ENCODE data around the gene ESM1.

The ESM1 gene

DNA sequence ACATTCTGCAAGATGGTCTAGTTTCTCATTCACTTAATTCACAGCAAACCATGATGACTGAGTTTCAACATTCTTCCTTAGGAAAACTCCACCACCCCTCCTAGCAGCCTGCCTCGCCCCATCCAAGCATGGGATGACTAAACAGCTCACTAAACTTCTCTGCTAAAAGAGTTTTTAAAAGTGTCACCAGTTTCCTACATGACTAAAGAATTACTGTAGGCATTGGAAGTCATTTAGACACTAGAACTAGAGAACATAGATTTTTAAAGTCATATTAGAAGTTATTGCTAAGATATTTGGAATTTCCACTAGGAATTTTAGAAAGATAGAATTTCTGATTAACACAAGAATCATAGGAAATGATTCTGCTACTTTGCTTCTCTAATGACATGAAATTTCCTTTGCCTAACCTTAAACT, 5.5 kb upstream of the ESM1 start:
- no peak for DNase-seq
- in situ Hi-C loops (cut with HindIII; ENCODE audit: low pct_ligation_motif_present, low pct_unique_long_range_greater_than_20kb, low sequenced_read_pairs): no loop called here

DNA sequence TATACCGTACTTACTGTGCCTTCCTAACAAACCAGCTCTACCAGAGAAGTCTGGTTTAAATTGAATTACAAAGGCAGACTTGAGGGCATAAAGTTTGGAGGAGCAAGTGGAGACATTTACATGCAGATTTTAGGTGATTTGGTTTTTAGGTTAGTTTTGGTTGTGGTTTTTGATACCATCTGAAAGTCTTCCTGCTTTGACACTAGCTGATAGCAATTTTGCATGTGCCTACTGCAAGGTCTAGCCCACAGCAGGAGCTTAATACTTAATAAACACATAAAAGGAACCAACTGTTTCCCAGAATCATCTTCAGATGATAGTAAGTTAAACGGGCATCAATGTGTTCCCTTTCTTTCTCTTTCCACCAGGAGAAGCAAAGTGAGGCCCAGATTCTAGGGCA, 3.4 kb upstream of the ESM1 start:
- DNase-seq: no peak
- in situ Hi-C loops (cut with HindIII; ENCODE audit: low pct_ligation_motif_present, low pct_unique_long_range_greater_than_20kb, low sequenced_read_pairs): no loop called here

DNA sequence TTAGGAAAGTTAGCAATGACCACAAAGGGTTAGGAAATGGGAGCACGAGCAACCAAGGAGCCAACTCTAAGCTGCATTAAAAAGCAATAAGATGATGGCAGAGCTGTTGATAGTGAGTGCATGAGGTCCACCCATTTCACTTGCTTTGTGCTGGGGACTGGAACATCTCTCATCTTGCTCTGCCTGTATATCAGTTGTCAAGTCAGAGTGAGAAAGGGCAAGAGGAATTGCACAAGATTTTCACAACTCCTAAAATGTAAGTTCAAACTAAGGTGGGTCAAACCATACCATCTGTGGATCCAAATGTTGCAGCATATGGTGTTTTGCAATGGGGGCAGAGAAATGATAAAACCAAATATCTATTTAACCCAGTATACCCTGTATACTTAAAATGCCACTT, 2.8 kb upstream of the ESM1 start:
- in situ Hi-C loops (cut with HindIII; ENCODE audit: low pct_ligation_motif_present, low pct_unique_long_range_greater_than_20kb, low sequenced_read_pairs): no loop called here
- DNase-seq: no peak

DNA sequence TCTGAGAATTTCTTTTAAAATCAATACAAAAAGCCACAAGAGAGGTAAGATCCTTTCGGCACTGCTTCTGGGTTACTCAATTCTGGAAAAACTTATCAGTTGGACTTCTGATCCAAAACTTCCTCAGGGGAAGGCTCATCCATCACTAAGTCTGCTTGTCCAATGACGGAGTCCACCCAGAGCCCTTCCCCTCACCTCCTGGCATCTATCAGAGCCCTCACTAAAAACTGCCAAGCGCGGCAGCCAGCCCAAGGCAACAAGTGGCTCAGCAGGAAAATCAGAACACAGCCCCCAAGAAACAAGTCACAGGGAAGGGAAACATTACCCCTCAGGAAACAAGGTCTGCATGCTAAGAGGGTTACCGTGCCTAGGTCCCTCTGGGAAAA, 869 bp upstream of the ESM1 start:
- no peak for DNase-seq
- in situ Hi-C loops (cut with HindIII; ENCODE audit: low pct_ligation_motif_present, low pct_unique_long_range_greater_than_20kb, low sequenced_read_pairs): no loop called here

DNA sequence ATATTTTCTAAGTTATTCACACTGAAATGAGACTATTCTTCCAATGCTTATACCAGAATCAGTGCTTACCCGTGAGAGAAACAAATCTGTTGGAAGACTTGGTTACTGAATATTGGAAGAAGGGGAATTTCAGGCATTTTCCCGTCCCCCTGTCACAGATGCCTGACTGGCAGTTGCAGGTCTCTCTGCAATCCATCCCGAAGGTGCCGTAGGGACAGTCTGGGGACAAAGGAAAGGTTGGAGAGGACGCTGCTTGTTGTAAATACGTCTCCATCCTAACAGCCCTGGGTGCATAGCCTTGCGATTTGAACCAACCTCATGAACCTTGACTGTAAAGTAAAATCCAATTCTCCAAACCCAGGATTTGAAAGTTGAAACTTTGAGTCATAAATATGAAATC, 3.5 kb downstream of the ESM1 start:
- no peak for DNase-seq
- in situ Hi-C loops (cut with HindIII; ENCODE audit: low pct_ligation_motif_present, low pct_unique_long_range_greater_than_20kb, low sequenced_read_pairs): no loop called here

DNA sequence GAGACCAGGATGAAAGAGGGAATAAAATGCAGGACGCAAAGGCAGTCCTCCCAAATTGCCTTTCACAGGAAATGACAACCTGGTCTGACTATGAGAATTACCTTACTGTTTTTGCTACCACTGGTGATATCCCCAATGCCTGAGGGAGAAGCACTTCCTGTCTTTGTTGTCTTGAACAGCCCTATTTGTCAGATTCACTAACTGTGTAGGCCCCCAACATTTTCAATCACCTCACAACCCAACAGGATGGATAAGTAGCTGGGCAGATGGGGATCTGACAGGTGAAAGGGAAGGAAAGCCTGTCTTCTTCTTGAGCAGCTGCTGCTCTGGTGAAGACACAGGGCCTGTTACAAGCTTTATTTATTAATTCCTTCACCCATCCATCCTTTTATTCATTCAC, 9.7 kb downstream of the ESM1 start:
- DNase-seq: no peak
- in situ Hi-C loops (cut with HindIII; ENCODE audit: low pct_ligation_motif_present, low pct_unique_long_range_greater_than_20kb, low sequenced_read_pairs): no loop called here

DNA sequence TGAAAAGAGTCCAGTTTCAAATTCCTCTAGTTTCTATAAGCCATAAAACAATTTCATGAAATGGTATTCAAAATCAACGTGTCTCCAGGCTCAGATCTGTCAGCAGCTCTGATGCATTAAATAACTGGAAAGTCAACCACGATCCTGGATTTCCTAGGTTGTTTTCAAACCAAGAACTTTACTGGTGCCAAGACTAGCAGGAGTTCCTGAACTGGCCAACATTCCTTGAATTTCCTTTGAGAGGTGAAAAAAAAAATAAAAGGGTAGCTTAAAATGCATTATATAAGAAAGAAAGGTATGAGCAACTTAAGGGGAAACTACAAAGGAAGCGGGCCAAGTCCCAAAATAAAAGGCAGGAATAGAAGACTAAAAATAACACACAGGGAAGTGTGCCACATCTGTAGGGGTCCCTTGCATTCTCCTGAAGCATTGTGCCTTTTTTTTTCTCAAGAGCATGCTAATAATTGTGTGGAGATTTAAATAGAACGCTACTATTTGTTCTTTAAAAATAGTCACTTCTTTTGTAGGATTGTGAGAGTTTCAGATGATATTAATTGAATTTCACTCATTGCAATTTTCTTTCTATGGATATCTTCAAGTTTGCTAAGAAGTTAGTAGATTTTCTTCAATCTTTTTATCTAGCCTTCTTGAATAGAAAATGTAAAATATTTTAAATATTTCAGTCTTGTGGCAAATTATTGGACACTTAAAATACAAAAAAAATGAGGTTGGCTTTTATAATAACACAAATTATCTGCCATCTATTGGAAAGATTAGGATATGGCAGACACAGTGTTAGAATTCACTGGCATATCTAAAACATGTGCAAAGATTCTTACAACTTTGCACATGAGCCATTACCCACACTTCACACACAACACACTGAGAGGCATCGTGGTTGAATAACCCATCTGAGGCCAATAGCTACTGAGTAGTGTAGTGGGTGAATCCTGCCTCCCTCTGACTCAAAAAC, 15.3 kb downstream of the ESM1 start:
- no peak for DNase-seq
- in situ Hi-C loops (cut with HindIII; ENCODE audit: low pct_ligation_motif_present, low pct_unique_long_range_greater_than_20kb, low sequenced_read_pairs): no loop called here

DNA sequence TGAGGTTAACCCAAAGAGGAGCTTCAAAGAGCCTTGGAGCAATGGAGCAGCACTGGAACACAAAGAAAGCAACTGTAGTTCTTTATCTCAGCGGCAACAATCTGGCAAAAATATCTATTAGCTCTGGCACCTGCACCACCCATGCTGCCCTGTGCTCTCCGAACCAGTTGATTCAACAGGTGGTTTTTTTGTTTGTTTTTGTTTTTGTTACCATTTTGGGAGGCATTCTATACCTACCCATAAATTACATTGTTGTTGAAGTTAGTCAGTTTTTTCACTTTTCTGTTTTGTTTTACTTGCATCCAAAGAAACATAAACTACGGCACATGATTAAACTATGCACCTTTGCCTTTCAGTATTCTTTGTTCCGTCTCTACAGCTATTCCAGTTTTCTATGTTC, 16.2 kb downstream of the ESM1 start:
- in situ Hi-C loops (cut with HindIII; ENCODE audit: low pct_ligation_motif_present, low pct_unique_long_range_greater_than_20kb, low sequenced_read_pairs): no loop called here
- no peak for DNase-seq

DNA sequence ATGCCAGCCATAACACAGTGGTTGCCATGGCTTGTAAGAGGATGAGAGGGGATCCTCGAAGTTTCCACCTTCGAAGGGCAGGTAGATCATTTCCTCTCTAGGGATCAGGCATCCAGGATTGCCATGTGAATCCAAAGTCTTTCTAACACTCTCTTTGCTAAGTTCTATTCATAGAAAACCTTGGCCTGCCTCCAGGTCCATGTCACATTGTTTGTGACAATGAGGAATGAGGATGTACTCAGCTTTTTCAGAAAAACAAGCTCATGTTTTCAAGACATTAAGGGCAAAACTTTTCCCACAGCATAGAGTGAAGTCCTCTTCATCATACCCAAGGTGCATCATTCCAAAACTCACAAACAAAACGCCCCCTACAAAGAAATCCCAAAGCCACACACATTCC, 19.6 kb downstream of the ESM1 start:
- DNase-seq: no peak
- in situ Hi-C loops (cut with HindIII; ENCODE audit: low pct_ligation_motif_present, low pct_unique_long_range_greater_than_20kb, low sequenced_read_pairs): no loop called here

DNA sequence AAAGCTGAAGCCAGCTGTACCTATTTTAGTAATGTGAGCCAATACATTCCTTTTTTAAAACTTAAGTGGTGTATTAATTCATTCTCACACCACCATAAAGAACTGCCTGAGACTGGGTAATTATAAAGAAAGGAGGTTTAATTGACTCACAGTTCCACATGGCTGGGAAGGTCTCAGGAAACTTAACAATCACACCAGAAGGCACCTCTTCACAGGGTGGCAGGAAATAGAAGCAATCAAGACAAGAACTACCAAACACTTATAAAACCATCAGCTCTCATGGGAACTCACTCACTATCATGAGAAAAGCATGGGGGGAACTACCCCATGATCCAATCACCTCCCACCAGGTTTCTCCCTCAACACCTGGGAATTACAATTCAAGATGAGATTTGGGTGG, 21.0 kb downstream of the ESM1 start:
- DNase-seq: no peak
- in situ Hi-C loops (cut with HindIII; ENCODE audit: low pct_ligation_motif_present, low pct_unique_long_range_greater_than_20kb, low sequenced_read_pairs): no loop called here

DNA sequence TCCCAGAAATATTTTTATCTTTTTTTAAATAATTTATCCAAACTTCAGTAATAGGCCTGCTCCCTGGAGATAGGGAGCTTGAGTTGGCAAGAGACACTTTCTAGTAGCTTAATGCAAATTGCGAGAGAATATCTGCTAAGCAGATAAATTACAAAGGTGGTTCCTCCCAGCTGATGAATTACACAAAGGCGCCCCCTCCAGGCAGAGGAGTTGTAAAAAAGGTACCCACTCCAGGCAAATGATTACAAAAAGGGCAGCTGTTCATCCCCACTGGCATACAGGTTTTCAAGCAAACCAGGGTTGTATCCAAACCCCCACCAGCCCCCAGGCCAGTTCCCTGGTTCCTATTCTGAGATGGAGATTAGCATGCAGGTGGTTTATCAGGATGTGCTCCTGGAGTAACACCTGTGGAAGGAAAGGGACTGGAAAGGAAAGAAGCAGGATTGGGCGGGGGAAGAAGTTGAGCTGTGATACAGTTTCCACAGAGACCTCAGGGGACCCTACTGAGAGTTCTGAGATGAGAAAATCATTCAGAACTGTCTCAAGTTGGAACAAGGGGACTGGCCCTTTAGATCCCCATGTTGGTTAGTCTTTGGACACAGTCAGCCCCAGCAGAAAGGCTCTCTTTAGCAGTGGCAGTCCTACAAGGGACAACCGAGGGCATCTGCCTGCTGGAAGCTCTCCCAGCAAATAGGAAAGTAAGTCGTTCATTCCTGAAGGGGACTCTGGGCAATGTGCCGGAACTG, 25.5 kb downstream of the ESM1 start:
- in situ Hi-C loops (cut with HindIII; ENCODE audit: low pct_ligation_motif_present, low pct_unique_long_range_greater_than_20kb, low sequenced_read_pairs): no loop called here
- DNase-seq: peak; percentile 22

DNA sequence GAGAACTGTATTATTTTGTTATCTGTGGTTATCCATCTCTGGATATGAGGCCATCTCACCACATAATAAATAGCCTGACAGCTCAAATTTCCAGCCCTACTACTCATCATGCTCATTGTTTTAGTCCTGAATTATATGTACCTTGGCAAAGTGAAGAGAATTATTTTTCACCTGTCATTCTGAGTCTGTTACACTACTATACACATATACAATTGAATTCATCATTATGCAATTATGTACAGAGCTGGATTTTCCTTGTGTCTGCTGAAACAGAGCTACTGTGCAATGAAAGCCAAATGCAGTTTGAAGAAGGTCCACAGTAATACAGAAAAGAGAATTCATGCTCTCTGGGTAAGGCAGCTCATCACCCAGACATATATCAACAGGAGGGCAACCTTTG, 28.5 kb downstream of the ESM1 start:
- DNase-seq: no peak
- in situ Hi-C loops (cut with HindIII; ENCODE audit: low pct_ligation_motif_present, low pct_unique_long_range_greater_than_20kb, low sequenced_read_pairs): no loop called here

DNA sequence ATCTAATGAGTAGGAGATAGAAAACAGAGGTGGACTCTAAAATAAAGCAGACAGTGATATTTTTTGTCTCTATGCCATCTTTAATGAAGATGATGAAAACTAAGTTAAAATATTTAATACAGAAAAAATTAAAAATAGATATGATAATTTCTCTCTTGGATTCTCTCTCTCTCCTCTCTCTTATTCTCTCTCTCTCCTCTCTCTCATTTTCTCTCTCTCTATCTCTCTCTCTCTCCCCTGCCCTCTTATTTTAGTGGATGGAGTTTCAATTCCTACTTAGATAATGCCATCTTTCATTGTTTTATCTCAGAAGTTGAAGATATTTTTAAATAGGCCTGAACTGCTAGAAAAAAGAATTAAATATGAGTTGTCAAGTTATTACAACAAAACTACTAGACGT, 38.2 kb downstream of the ESM1 start:
- in situ Hi-C loops (cut with HindIII; ENCODE audit: low pct_ligation_motif_present, low pct_unique_long_range_greater_than_20kb, low sequenced_read_pairs): no loop called here
- DNase-seq: no peak

DNA sequence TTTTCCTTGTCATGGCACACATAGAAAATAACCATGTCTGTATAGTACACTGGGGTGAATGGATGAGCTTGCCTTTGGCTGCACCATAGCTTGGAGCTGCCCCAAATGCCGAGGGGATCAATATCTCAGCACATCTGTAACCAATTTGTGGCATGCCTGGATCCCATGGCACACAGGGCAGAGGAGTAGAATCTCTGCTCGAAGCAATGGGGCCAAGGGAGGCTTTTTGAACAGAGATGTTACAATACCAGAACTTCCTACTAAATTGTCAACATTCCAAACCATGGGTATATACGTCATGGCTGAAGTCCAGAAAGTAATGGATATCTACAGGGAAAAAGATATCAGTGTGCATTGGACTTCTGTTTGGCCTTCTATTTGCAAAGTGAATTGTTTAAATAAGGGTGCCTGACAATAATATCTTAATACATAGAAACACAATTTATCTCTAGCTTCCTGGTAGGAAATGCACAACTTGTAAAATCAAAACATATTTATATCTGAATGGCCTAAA, 39.0 kb downstream of the ESM1 start:
- in situ Hi-C loops (cut with HindIII; ENCODE audit: low pct_ligation_motif_present, low pct_unique_long_range_greater_than_20kb, low sequenced_read_pairs): no loop called here
- no peak for DNase-seq

DNA sequence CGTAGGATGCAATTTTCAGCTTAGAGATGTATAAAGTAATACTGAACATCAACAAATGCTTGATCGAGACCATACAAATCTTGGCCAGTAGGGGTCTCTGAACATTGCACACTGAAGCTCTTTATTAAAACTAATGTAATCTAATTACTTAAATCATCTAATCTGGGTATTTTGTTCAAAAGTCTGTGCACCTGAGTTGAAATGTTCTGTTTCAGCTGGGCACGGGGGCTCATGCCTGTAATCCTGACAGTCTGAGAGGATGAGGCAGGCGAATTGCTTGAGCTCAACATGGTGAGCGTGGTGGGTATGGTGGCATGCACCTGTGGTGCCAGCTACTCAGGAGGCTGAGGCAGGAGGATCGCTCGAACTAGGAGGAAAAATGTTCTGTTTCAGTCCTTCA, 41.0 kb downstream of the ESM1 start:
- in situ Hi-C loops (cut with HindIII; ENCODE audit: low pct_ligation_motif_present, low pct_unique_long_range_greater_than_20kb, low sequenced_read_pairs): no loop called here
- peak; percentile 16 for DNase-seq

DNA sequence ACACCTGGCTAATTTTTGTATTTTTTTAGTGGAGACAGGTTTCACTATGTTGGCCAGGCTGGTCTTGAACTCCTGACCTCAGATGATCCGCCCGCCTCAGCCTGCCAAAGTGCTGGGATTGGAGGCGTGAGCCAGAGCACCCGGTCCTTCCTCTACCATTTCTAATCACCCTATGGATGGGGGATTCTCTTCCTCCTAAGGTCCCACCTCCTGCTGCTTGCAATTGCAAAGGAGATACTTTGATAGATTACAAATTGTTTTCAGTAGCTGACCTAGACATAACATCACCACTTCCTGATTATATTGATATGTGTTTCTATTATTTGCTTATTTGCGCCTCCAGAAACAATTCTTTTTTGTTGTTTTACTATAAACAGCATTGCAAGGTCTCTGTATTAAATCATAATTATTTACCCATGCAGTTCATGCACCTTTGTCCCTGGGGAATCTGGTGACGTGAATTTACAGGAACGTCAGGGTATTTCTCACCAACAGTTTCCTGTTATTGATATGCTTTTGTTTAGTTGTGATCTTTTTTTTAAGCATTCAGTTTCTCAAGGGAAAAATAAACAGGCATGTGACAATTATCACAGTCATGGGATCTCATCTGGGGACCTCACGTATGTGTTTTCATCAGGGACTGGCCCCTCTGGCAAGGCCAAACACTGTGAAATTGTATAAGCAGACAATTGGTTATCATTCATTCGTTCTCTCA, 43.2 kb downstream of the ESM1 start:
- no peak for DNase-seq
- in situ Hi-C loops (cut with HindIII; ENCODE audit: low pct_ligation_motif_present, low pct_unique_long_range_greater_than_20kb, low sequenced_read_pairs): no loop called here

DNA sequence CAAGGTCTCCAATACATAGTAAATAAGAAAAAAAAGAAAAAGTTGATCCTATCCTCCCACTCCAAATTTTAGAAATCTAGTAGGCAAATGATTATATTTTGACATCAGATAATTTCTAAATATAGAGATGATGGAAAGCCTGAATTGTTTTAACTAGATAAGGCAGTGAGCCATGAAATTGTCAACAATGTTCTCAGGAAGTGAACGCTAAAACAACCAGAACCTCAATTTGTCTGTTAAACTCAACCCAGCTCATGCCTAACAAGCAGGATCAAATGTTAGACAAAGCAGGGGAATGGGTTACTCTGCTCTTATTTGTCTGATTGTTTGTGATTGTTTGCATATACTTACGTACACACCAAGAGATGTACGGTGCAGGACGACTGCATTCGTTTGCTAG, 49.2 kb downstream of the ESM1 start:
- in situ Hi-C loops (cut with HindIII; ENCODE audit: low pct_ligation_motif_present, low pct_unique_long_range_greater_than_20kb, low sequenced_read_pairs): no loop called here

DNA sequence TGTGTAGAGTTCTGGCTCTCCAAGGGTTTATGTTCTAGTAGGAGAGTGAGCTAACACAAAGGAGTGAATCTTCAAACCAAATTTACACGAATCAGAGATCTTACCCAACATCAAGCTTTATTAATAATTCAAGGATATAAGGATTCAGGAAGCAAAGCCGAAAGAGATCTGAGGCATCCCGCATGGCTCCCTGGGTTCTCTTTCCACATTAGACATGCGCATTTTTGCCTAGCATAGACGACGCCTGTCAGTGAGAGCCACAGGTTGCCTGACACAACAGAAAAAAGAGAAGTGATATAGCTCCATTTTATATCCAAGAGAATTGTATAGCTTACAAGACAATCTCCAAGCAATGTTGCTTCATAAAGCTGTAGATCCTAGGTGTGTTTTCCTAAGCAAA, 52.6 kb downstream of the ESM1 start:
- in situ Hi-C loops (cut with HindIII; ENCODE audit: low pct_ligation_motif_present, low pct_unique_long_range_greater_than_20kb, low sequenced_read_pairs): no loop called here
- DNase-seq: no peak

More for the DNA sequence above, 49.2 kb downstream of the ESM1 start:
- DNase-seq: no peak

DNA sequence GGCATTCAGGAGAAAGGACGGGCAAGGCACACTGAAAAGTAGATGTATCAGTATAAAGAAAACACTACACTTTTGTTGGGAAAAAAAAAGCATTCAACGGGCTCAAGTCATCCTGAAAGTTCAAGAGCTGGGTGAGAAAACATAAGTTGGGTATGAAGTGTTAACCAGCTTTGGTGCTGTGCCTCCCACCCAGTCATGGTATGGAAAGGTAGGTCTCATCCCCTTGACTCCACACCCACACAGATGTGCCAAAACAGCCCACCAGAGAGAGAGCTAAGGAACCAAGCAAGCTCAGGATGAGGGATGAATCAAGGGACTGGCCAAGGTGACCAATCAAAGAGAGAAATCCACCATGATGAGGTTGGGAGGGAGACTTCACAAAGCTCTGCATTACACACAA, 54.7 kb downstream of the ESM1 start:
- DNase-seq: no peak
- in situ Hi-C loops (cut with HindIII; ENCODE audit: low pct_ligation_motif_present, low pct_unique_long_range_greater_than_20kb, low sequenced_read_pairs): no loop called here
